Smooth muscle cell (in vitro differentiated cells): ENCODE data around the gene TEX14. TPM values are rescaled to one million over a fixed set of nuclear protein-coding genes. Genes with fewer than 3 reads are reported as not detected.
A peak's percentile ranks its signal among the peaks of the same experiment; 100 is the strongest.

ENCODE experiments used
- DNase-seq: peaks from one replicate; lab custom pipeline; 2025; ENCODE audit not compliant: unreplicated experiment; lab: John Stamatoyannopoulos, UW
- H2AFZ ChIP-seq: fragments of 200-600 bp; sonication (generic); 2 replicates; pipeline ENCODE4 v1.6.0; 2016; ENCODE audit warnings: antibody characterized with exemption, low read depth, mild to moderate bottlenecking
- H3F3A ChIP-seq: fragments of 200-600 bp; sonication (generic); 2 replicates; pipeline ENCODE4 v1.6.0; 2017; ENCODE audit warnings: antibody characterized with exemption, low read depth
- H3K27ac ChIP-seq: fragments of 200-600 bp; sonication (generic); 2 replicates; pipeline ENCODE4 v1.5.1; 2016; ENCODE audit warnings: low read depth, mild to moderate bottlenecking
- H3K27me3 ChIP-seq: fragments of 200-600 bp; sonication (generic); 2 replicates; pipeline ENCODE4 v1.6.1; 2016; ENCODE audit warnings: low read depth, mild to moderate bottlenecking
- H3K36me3 ChIP-seq: fragments of 200-600 bp; sonication (generic); 2 replicates; pipeline ENCODE4 v1.5.1; 2016; ENCODE audit warnings: low read depth
- H3K4me1 ChIP-seq: fragments of 200-600 bp; sonication (generic); 2 replicates; pipeline ENCODE4 v1.5.1; 2016; ENCODE audit warnings: low read depth
- H3K4me2 ChIP-seq: fragments of 200-600 bp; sonication (generic); 2 replicates; pipeline ENCODE4 v1.6.0; 2016; ENCODE audit warnings: mild to moderate bottlenecking
- H3K4me3 ChIP-seq: fragments of 200-600 bp; sonication (generic); 2 replicates; pipeline ENCODE4 v1.5.1; 2016; ENCODE audit warnings: mild to moderate bottlenecking
- H3K79me2 ChIP-seq: fragments of 200-600 bp; sonication (generic); 2 replicates; pipeline ENCODE4 v1.6.0; 2016; ENCODE audit warnings: low read depth, mild to moderate bottlenecking
- H3K9ac ChIP-seq: fragments of 200-600 bp; sonication (generic); 2 replicates; pipeline ENCODE4 v1.6.0; 2016; ENCODE audit warnings: low read depth
- H3K9me3 ChIP-seq: fragments of 200-600 bp; sonication (generic); replicated peaks from 2 replicates; pipeline ENCODE4 v1.5.1; 2016; ENCODE audit warnings: low read depth
- H4K20me1 ChIP-seq: fragments of 200-600 bp; sonication (generic); 2 replicates; pipeline ENCODE4 v1.6.0; 2016; ENCODE audit warnings: low read depth
- CTCF ChIP-seq: fragments of 200-600 bp; sonication (generic); IDR thresholded peaks from 2 replicates; pipeline ENCODE4 v1.5.1; 2017; ENCODE audit warnings: borderline replicate concordance, mild to moderate bottlenecking, antibody characterized with exemption; ENCODE audit not compliant: insufficient read depth, poor library complexity, severe bottlenecking
- WGBS: methylation state at CpG from one replicate; pipeline ENCODE4 v1.1.7; 2016; ENCODE audit warnings: low lambda C conversion rate; 5-methylcytosine and 5-hydroxymethylcytosine counted together
- polyA plus RNA-seq: library from polyadenylated mRNA; unstranded; fragments of >200 nt; fragmentation: Nextera tagmentation; extraction: Ambion mirVana; gene quantifications from 2 replicates; pipeline ENCODE4 v1.2.1, GENCODE V29; 2016
- total RNA-seq: library from RNA; depleted of rRNA; stranded (reverse); fragments of >200 nt; gene quantifications from 2 replicates; pipeline ENCODE4 v1.2.3, GENCODE V29; 2014

TEX14 gene
- total and polyA plus RNA-seq, 2 experiments from 2014 or later = 0.04 TPM; not detected in 1

GRCh38 chr17:58631523-58632323 lies 60.1 kb downstream of the TEX14 start:
- peak; percentile 61 for DNase-seq
- no peaks in the 10 kb centered on the region for H3K9me3 ChIP-seq
- peak overlapping the region; percentile 93 for H3K27ac ChIP-seq
- peak overlapping the region; percentile 62 for H2AFZ ChIP-seq
- H3K36me3 ChIP-seq = no peaks in the 10 kb centered on the region
- H3F3A ChIP-seq = peaks cover 14% of the 10 kb centered on the region
- no peaks in the 10 kb centered on the region for H3K27me3 ChIP-seq
- 2% methylated on average over 30 of the region's 30 CpGs for WGBS
- peak overlapping the region; percentile 43 for H3K4me3 ChIP-seq
- no peak for TF ChIP-seq CTCF
- peaks cover 5% of the 10 kb centered on the region for H3K4me1 ChIP-seq
- peak overlapping the region; percentile 87 for H3K4me2 ChIP-seq
- H3K9ac ChIP-seq = peak overlapping the region; percentile 94
- no peaks in the 10 kb centered on the region for H4K20me1 ChIP-seq
- H3K79me2 ChIP-seq = no peaks in the 10 kb centered on the region

- peaks cover 5% of the 10 kb centered on the region for H3K4me1 ChIP-seq
- H3K79me2 ChIP-seq = no peaks in the 10 kb centered on the region
- peak; percentile 16 for DNase-seq
- no peak for TF ChIP-seq CTCF
- peak overlapping the region; percentile 93 for H3K27ac ChIP-seq
- H3K4me3 ChIP-seq = no peak overlapping the region
- H3K9ac ChIP-seq = no peak overlapping the region
- no peaks in the 10 kb centered on the region for H3K36me3 ChIP-seq
- H4K20me1 ChIP-seq = no peaks in the 10 kb centered on the region
- WGBS = 36% methylated on average over 10 of the region's 10 CpGs
- peaks cover 14% of the 10 kb centered on the region for H3F3A ChIP-seq
- H3K4me2 ChIP-seq = no peak overlapping the region
- no peak overlapping the region for H2AFZ ChIP-seq
- no peaks in the 10 kb centered on the region for H3K9me3 ChIP-seq
- H3K27me3 ChIP-seq = no peaks in the 10 kb centered on the region
These were observed 60.8 kb downstream of the TEX14 start for GRCh38 chr17:58630883-58631522.

- TF ChIP-seq CTCF = no peak
These were observed 64.9 kb downstream of the TEX14 start for GRCh38 chr17:58626905-58627304.

More at GRCh38 chr17:58626905-58627304, 64.9 kb downstream of the TEX14 start:
- no peaks in the 10 kb centered on the region for H3K79me2 ChIP-seq
- H3K4me1 ChIP-seq = no peaks in the 10 kb centered on the region
- no peaks in the 10 kb centered on the region for H4K20me1 ChIP-seq
- WGBS = 100% methylated on average over 1 of the region's 1 CpG
- peaks cover 8% of the 10 kb centered on the region for H3F3A ChIP-seq
- no peaks in the 10 kb centered on the region for H3K36me3 ChIP-seq
- no peak overlapping the region for H3K27ac ChIP-seq
- no peak overlapping the region for H3K4me2 ChIP-seq
- no peak overlapping the region for H3K4me3 ChIP-seq
- DNase-seq = no peak
- H3K27me3 ChIP-seq = no peaks in the 10 kb centered on the region
- no peaks in the 10 kb centered on the region for H3K9me3 ChIP-seq
- no peak overlapping the region for H3K9ac ChIP-seq
- no peak overlapping the region for H2AFZ ChIP-seq
